BJ (cell line): Measurements from ENCODE around the gene GALNS. TPM values are rescaled to one million over a fixed set of nuclear protein-coding genes. Genes with fewer than 3 reads are reported as not detected.

Source experiments
- CTCF ChIA-PET: fragments of 350-600 bp; formaldehyde crosslinking; extraction: SDS; loops from one replicate; lab custom pipeline; 2021; ENCODE audit warnings: antibody characterized with exemption, inconsistent platforms; lab: Yijun Ruan, JAX
- POLR2A ChIA-PET: fragments of 300-600 bp; sonication (Branson Sonifier 250); formaldehyde crosslinking; extraction: SDS; loops from one replicate; lab custom pipeline; 2021; ENCODE audit warnings: antibody characterized with exemption; lab: Charles Lee
- DNase-seq: peaks from one replicate; pipeline ENCODE4 v3.0.0-alpha.2; 2011; ENCODE audit warnings: low read depth
- H3K27me3 ChIP-seq: 2 replicates; pipeline ENCODE4 v1.6.0; 2011; ENCODE audit warnings: low read length; ENCODE audit not compliant: control insufficient read depth, insufficient read depth
- H3K36me3 ChIP-seq: 2 replicates; pipeline ENCODE4 v1.5.1; 2011; ENCODE audit warnings: low read length; ENCODE audit not compliant: control insufficient read depth, insufficient read depth
- H3K4me3 ChIP-seq: 2 replicates; pipeline ENCODE4 v1.5.1; 2011; ENCODE audit warnings: low read depth, mild to moderate bottlenecking, control low read depth, low read length
- CTCF ChIP-seq: IDR thresholded peaks from 2 replicates; pipeline ENCODE4 v1.5.1; 2011; ENCODE audit warnings: low read depth, mild to moderate bottlenecking, control low read depth, inconsistent platforms, low read length, moderate library complexity; ENCODE audit not compliant: insufficient read depth
- polyA plus RNA-seq: library from polyadenylated mRNA; depleted of rRNA; stranded (reverse); fragments of >200 nt; gene quantifications from 2 replicates; pipeline ENCODE4 v1.2.3, GENCODE V29; 2011

Gene GALNS
- polyA plus RNA-seq, 1 experiment = 9.7 TPM

GRCh38 chr16:88798073-88798472 lies 58.7 kb downstream of the GALNS start:
- ChIA-PET POLR2A (interaction anchor here (0.6 kb wide), 1 partner anchor 12 kb away, joined by 3 read pairs; no protein-coding TSS in a partner anchor), CTCF (interaction anchor here (4.0 kb wide), 1 partner anchor 61 kb away, joined by 19 read pairs; no protein-coding TSS in a partner anchor)
- TF ChIP-seq CTCF = no peak
- H3K4me3 ChIP-seq = no peak overlapping the region
- H3K27me3 ChIP-seq = no peaks in the 10 kb centered on the region
- no peak for DNase-seq
- H3K36me3 ChIP-seq = no peaks in the 10 kb centered on the region

GRCh38 chr16:88796278-88796677 lies 60.5 kb downstream of the GALNS start:
- Histone ChIP-seq H3K4me3 (no peak overlapping the region), H3K27me3 (no peaks in the 10 kb centered on the region), H3K36me3 (no peaks in the 10 kb centered on the region)
- ChIA-PET POLR2A (interaction anchor here (0.8 kb wide), 1 partner anchor 134 kb away, joined by 3 read pairs; the partner anchor contains the start of gene MVD), CTCF (interaction anchor here (1.8 to 3.4 kb wide), 2 partner anchors 10 to 59 kb away, joined by 8 to 19 read pairs; partner anchors contain the start of gene PIEZO1)
- DNase-seq = no peak
- TF ChIP-seq CTCF = no peak

GRCh38 chr16:88793251-88793954 lies 63.3 kb downstream of the GALNS start:
- CTCF ChIA-PET = interaction anchor here (1.0 to 1.5 kb wide), 4 partner anchors 9 to 375 kb away, joined by 3 to 7 read pairs (median 4); partner anchors contain the start of gene CDT1
- no peaks in the 10 kb centered on the region for H3K36me3 ChIP-seq
- TF ChIP-seq CTCF = no peak
- no peak overlapping the region for H3K4me3 ChIP-seq
- DNase-seq = no peak
- no peaks in the 10 kb centered on the region for H3K27me3 ChIP-seq
- POLR2A ChIA-PET = interaction anchor here (0.6 kb wide), 1 partner anchor 10 kb away, joined by 9 read pairs; no protein-coding TSS in a partner anchor

GRCh38 chr16:88792668-88793250 lies 64.0 kb downstream of the GALNS start:
- CTCF ChIA-PET = interaction anchor here (1.0 to 1.5 kb wide), 3 partner anchors 9 to 50 kb away, joined by 3 to 7 read pairs (median 4); partner anchors contain the start of gene CDT1
- POLR2A ChIA-PET = no interaction called here
- H3K4me3 ChIP-seq = no peak overlapping the region
- TF ChIP-seq CTCF = no peak
- H3K36me3 ChIP-seq = no peaks in the 10 kb centered on the region
- no peaks in the 10 kb centered on the region for H3K27me3 ChIP-seq
- DNase-seq = no peak

- TF ChIP-seq CTCF = no peak
- DNase-seq = no peak
- ChIA-PET CTCF (no interaction called here), POLR2A (no interaction called here)
- no peaks in the 10 kb centered on the region for H3K27me3 ChIP-seq
- no peaks in the 10 kb centered on the region for H3K36me3 ChIP-seq
- no peak overlapping the region for H3K4me3 ChIP-seq
Measured at GRCh38 chr16:88792078-88792550, 64.6 kb downstream of the GALNS start.
